ENCODE results near the gene PALLD.
"Not testable (repeated sequence)": the region's sequence is repeated elsewhere in the genome, so short reads cannot be mapped to it uniquely, and the experiment has no call there.

Gene PALLD

DNA sequence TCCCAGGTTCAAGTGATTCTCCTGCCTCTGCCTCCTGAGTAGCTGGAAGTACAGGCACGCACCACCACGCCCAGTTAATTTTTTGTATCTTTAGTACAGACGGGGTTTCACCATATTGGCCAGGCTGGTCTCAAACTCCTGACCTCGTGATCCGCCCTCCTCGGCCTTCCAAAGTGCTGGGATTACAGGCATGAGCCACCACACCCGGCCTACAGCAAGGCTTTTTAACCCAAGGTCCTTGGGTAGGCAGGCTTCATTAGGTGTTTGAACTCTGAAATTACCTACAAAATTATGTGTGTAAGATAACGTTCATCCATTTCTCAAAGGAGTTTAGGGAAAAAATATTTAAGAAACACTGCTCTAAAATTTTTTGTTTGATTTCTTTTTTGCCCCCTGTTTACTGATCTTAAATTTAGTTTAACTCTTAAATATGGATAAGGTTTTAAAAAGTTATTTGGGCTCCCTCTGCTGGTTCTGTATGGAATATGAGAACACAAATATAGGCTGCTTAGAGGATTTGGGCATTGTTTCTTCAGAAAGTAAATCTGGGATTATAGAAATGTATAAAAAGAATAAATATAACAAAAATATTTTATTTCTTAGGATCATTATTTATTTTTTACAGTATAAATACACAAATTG is 420.4 kb downstream of the PALLD start:
- peak; percentile 39 for DNase-seq (ENCODE audit: low spot score)

DNA sequence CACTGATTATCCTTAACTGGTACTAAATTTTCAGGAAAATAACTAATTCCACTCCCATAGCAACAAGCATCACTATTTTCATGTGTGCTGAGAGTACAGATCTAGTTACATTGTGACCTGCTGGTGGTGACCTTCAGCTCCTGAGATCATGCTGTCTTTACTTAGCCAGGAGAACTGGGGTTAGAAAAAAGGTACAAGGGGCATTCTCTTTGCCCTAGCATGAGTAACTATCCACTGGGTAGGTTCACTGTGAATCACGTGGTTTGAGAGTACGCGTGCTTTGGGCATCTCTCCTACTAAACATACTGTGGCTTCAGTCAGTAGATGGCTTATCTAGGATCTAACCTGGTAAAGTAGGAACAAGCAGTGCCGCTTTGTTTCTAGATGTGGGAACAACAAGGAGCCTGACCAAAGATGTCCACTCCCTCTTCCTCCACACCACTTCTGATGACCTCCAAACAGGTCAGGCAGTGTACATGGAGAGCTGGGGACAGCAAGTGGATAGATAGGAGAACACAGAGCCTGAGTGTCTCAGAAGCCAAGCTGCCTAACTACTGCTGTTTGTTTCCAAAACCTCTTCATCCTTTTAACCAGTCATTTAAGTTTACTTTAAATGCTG is 423.0 kb downstream of the PALLD start:
- no peak for DNase-seq (ENCODE audit: low spot score)

DNA sequence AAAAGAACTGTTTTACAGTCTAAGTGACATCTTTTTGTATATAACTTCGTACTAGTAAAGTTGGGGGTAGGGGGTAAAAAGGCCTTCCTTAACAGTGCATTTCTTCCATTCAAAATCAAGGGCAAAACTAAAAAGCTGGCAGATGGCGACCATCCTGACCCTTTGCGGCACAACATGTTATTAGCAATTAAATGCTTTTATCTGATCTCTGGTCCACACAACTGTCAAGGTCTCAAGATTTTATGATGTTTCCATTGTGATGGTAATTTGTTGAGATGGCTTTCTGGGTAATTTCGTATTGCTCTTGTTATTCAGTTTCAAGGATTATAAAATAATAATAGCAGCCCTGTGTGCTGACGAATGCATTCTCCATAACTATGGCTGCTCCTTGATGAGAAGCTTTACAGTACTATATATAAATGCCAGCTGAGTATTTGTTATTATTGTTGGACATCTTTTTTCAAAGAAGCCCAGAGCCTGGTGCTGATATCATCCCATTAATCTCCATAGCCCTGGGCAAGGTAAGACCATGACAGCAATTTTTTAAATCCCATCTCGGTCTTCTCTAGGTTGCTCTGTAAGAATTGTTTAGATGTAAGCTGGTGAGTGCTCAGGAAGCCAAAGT is 423.7 kb downstream of the PALLD start:
- DNase-seq (ENCODE audit: low spot score), result no peak

DNA sequence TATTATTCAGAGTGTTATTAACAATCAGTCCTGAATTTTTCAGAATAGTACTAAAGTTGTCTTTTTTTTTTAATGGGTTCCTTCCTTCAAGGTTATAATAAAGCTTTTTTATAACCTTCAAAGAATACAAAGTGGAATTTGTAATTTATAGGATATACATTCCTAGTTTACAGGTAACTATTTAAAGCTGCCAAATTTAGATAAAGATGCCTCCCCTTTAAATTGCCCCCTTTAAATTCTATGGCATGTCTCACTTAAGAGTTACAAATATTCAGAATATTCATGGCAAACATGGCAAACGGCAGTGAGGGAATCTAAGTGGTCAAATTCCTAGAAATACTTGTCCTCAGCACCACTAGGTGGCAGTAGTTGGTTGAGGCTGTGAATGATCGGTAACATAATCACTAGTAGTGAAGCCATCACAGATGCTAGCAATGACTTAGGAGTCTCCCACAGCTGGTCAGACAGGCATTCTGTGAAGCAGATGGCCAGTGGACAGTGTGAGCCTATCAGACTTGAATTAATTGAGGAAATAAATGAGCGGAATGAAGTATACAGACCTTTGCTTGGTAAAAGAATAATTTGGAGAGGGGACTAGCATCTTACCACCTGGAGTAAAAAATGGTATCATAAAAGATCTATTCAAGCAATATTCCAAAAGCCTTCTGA is 426.8 kb downstream of the PALLD start:
- peak; percentile 94 for DNase-seq (ENCODE audit: low spot score)

DNA sequence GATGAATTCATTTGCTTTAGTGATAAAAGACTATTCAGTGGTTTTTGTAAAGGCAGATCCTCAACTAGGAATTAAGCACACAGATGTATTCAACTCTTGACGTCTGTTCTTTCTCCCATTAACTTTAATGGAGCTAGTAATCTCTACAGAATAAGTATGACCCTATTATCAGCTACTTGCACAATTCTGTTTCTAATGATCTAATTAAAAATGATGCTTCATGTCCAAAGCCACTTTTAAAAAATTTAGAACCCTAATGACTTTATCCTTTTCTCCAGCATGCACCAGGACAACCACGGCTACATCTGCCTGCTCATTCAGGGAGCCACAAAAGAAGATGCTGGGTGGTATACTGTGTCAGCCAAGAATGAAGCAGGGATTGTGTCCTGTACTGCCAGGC is 427.8 kb downstream of the PALLD start:
- no peak for DNase-seq (ENCODE audit: low spot score)

DNA sequence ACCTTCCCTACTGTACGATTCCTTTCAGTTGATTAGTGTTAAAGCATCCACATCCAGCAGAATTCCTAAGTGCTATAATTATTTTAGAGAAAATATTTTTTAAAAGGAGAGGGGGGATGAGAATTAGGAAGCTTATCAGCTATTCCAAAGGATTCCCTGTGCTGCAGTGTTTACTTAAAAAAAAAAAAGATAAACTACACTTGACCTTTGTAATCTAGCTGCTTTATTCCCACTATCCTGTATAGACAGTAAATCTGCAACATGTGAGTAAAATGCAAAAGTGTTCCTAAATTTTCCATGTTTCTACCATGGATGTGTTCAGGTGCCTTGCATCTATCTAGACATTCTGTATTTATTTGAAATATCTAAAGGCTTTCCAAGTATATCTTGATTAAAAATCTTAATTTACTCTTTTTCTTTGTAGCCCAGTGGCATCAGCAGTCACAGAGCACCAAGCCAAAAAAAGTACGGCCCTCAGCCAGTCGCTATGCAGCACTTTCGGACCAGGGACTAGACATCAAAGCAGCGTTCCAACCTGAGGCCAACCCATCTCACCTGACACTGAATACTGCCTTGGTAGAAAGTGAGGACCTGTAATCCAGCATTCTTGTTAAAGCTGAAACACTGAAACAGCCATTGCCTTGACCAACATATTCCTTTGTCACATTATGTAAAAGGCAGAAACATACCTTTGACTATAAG is 429.1 kb downstream of the PALLD start:
- no peak for DNase-seq (ENCODE audit: low spot score)

- DNase-seq (ENCODE audit: low spot score), result no peak
Observed at GRCh38 chr4:168928346-168928745, 431.5 kb downstream of the PALLD start.

GRCh38 chr4:168928875-168929274 is 432.0 kb downstream of the PALLD start:
- no peak for DNase-seq (ENCODE audit: low spot score)

DNA sequence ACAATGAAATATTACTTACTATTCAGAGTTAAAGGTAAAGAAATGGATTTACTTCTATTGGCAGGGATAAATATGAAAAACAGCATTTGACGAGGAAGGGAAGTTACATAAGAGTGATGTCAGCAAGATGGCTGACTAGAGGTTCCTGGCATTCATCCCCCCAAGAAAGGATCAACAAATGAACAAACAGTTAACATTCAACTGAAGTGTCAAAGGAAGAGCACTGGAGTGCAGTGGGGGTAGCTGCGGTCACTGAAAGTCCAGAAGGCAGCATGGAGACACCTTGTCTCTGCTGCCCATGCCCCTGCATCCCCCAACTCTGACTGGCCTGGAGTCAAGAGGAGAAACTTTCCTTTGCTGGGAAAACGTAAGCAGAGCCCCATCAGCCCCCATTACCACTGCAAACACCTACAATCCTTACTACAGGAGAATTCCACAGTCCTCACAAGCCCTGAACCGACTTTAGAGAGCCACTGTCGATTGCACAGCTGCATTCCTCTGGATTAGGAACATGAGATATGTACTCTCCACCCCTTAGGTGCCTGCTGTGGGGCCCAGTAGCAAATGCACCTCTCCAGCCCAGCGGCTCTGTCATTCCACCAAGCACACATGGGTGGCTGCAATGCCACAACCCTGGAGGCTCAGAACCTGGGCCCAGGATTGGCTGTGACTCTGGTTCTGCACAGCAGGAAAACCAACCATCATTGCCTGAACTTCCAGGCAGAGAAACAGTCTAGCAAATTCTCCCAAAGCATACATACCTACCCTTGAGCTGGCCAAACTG is 433.8 kb downstream of the PALLD start:
- no peak for DNase-seq (ENCODE audit: low spot score)

DNA sequence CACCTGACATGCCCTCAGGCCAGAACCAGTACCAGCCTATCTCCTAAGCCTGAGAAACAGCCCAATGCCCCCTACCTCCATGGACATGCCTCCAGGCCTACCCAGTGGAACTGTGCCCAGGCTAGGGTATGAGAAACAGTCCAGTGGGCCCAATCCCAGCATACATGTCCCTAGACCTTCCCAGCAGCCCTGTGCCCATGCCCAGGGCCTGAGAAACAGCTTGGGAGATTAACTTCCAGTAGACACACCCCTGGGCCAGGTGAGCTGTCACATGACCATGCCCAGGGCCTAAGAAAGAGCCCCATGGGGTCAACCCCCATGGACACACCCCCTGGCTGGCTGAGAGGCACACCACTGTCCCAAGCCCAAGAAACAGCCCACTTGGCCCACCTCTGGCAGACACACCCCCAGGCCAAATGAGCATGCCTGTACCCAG is 434.4 kb downstream of the PALLD start:
- DNase-seq (ENCODE audit: low spot score), result no peak

DNA sequence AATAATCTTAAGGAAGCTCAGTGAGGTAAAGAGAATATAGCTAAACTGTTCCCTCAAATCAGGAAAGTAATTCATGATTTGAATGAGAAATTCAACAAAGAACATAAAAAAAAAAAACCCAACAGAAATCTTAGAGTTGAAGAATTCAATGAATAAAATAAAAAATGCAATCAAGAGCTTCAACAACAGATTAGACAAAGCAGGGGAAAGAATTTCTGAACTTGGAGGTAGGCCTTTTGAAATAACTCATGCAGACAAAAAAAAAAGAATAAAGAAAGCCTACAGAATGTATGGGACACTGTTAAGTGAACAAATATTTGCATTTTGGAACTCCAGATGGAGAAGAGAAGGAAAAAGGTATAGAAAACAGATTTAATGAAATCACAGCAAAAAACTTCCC is 435.3 kb downstream of the PALLD start:
- DNase-seq (ENCODE audit: low spot score), result no peak

GRCh38 chr4:168933423-168933822 is 436.6 kb downstream of the PALLD start:
- no peak for DNase-seq (ENCODE audit: low spot score)

DNA sequence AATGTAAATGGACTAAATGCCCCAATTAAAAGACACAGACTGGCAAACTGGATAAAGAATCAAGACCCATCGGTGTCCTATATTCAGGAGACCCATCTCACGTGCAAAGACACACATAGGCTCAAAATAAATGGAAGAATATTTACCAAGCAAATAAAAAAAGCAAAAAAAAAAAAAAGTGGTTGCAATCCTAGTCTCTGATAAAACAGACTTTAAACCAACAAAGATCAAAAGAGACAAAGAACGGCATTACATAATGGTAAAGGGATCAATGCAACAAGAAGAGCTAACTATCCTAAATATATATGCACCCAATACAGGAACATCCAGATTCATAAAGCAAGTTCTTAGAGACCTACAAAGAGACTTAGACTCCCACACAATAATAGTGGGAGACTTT is 440.6 kb downstream of the PALLD start:
- not testable (repeated sequence) for DNase-seq (ENCODE audit: low spot score)

DNA sequence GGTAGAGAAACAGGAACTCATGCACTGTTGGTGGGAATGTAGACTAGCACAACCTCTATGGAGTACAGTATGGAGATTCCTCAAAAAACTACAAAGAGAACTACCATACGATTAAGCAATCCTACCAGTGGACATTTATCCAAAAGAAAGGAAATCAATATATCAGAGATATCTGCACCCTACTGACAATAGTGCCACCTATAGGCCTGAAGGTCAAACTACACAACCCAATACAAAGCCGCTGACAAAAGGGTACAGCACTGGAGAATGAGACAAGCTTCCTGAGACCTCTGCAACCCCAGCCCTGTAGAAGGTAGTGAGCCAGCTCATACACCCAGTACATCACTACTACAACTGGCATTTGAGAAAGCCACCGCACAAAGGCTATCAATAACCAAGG is 446.1 kb downstream of the PALLD start:
- DNase-seq (ENCODE audit: low spot score), result no peak

DNA sequence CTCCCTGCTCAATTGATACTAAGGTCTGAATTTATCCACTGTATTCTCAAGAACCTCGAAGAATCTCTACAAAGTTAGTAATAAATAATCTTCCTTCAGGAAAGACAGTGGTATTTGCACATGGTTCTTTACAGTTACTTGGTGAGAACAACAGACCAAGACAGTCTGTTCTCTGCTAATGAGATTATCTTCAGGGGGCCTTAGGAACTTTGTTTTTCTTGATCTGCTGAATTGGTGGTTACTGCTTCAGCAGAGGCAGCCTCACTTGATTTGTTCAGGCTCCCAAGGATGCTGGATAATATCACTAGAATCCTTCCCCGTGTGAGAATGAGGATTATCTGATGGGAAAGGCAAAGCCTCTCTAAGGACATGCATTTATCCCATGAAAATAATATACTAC is 448.4 kb downstream of the PALLD start:
- DNase-seq (ENCODE audit: low spot score), result no peak

DNA sequence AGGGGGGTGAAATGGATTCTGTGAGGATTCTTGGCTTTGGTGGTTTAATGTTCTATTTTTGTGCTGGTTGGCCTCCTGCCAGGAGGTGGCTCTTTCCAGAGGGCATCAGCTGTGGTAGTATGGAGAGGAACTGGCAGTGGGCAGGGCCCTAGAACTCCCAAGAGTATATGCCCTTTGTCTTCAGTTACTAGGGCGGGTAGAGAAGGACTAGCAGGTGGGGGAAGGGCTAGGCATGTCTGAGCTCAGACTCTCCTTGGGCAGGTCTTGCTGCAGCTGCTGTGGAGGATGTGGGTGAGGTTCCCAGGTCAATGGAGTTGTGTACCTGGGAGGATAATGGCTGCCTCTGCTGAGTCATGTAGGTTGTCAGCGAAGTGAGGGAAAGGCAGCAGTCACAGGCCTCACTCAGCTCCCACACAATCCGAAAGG is 456.0 kb downstream of the PALLD start:
- DNase-seq (ENCODE audit: low spot score), result not testable (repeated sequence)

DNA sequence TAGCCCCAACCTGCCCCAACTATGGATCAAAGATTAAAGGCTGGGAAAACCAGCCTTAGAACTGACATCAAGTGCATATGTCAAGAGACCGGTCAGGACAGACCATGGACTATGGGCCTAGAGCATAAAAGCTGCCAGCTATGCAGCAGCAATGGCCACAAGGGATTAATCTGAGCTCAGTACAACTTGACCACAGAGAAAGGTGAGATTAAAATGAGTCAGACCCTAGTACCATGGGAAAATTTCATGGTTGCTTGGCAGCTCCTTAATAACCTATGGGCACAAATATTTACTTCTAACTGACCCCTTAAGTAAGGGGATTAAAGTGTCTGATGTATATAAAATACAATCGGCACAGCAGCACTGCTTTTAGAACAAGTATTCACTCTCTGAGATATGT is 458.8 kb downstream of the PALLD start:
- no peak for DNase-seq (ENCODE audit: low spot score)

DNA sequence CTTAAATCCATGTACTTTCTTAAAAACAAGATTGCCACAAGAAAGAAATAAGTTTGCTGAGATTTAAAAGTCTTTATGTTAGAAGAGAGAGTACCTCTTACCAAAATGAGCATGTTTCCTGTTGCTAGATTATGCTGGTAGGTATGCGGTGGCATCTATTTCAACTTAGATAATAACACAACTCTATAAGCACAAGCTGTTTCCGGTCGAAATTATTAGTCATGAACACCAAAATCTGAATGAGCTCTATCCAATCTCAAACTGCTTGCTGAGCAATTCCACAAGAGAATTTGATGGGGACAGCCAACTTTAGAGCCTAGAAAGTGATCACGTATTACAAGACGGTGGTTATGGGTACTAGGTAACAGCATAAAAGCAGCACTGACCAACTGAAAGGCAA is 463.9 kb downstream of the PALLD start:
- no peak for DNase-seq (ENCODE audit: low spot score)

DNA sequence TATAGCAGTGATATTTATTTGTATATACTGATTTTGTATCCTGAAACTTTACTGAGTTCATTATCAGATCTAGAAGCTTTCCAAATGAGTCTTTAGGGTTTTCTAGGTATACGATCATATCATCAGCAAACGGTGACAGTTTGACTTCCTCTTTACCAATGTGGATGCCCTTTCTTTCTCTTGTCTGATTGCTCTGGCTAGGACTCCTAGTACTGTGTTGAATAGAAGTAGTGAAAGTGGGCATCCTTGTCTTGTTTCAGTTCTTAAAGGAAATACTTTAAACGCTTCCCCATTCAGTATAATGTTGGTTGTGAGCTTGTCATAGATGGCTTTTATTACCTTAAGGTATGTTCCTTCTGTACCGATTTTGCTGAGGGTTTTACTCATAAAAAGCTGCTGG is 475.7 kb downstream of the PALLD start:
- no peak for DNase-seq (ENCODE audit: low spot score)
